SK-N-MC (cell line): ENCODE data around the gene ZNF611.

ENCODE experiments used
- DNase-seq: peaks from one replicate; pipeline ENCODE4 v3.0.0-alpha.2; 2011; ENCODE audit warnings: low read depth, low spot score
- H3K27ac ChIP-seq: fragments of 200-600 bp; sonication (generic); 2 replicates; pipeline ENCODE4 v1.5.1; 2016; ENCODE audit warnings: mixed run types
- H3K36me3 ChIP-seq: fragments of 200-600 bp; sonication (generic); 2 replicates; pipeline ENCODE4 v1.6.1; 2017; ENCODE audit warnings: antibody characterized with exemption, low read length, mixed read lengths; ENCODE audit not compliant: insufficient read depth
- H3K4me3 ChIP-seq: fragments of 200-600 bp; sonication (generic); 2 replicates; pipeline ENCODE4 v1.5.1; 2016
- H3K9ac ChIP-seq: fragments of 200-600 bp; sonication (generic); 2 replicates; pipeline ENCODE4 v1.8.0; 2017; ENCODE audit warnings: mixed run types, mixed read lengths; ENCODE audit not compliant: insufficient read length
- H3K9me3 ChIP-seq: fragments of 200-600 bp; sonication (generic); 2 replicates; pipeline ENCODE4 v1.6.1; 2017; ENCODE audit warnings: low read depth, mild to moderate bottlenecking, antibody characterized with exemption, low read length, moderate library complexity, mixed read lengths
- EZH2 ChIP-seq: fragments of 200-600 bp; sonication (generic); IDR thresholded peaks from one replicate; pipeline ENCODE4 v1.6.1; 2017; ENCODE audit warnings: antibody characterized with exemption
- FOXP2 ChIP-seq: optimal IDR thresholded peaks from 2 replicates; pipeline ENCODE3; 2011; ENCODE audit warnings: mild to moderate bottlenecking, moderate library complexity; ENCODE audit not compliant: insufficient read depth; ENCODE audit errors: extremely low read length, control extremely low read depth
- POLR2AphosphoS5 ChIP-seq: IDR thresholded peaks from 2 replicates; pipeline ENCODE4 v1.6.1; 2012; ENCODE audit warnings: mild to moderate bottlenecking, low read depth, low read length, borderline replicate concordance

ZNF611 gene

DNA sequence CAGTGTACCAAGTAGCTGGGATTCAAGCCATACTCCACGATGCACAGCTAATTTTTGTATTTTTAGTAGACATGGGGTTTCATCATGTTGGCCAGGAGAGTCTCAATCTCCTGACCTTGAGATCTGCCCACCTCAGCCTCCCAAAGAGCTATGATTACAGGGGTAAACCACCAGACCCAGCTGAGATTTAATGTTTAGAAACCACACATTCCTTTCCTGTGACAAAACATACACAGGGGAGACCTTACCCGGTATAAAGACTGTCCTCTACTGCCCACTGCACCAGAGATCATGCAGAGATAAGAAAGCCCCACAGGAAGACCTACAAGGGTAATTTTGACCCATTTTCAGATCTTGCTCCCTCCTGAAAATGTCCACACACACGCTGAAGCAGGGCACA lies 73.9 kb downstream of the ZNF611 start:
- Histone ChIP-seq H3K27ac (no peak overlapping the region), H3K4me3 (no peak overlapping the region), H3K9ac (no peak overlapping the region), H3K9me3 (no peaks in the 10 kb centered on the region), H3K36me3 (peaks cover 22% of the 10 kb centered on the region; the same call in 1 of the 2 replicates)
- no peak for TF ChIP-seq POLR2AphosphoS5
- TF ChIP-seq FOXP2, result no peak
- no peak for TF ChIP-seq EZH2
- no peak for DNase-seq

DNA sequence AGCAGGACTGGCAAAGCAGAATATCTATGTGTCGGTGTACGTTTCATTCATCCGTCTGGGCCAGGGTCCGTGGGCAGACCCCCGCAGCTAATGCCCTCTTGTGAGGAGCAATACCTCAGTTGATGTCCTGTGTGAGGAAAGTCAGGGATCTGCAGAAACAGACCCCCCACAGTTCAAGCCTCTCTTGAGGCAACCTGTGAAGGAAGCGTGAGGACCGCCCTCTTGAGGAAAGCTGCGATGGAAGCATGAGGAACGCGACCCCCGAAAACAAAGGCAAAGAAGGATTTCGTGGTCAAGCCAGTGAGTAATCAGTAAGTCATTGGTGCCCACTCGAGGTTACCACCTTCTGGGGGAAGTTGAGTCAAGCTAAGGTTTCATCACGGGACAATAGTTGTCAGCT lies 75.8 kb downstream of the ZNF611 start:
- Histone ChIP-seq H3K9ac (no peak overlapping the region), H3K36me3 (peaks cover 41% of the 10 kb centered on the region), H3K9me3 (no peaks in the 10 kb centered on the region), H3K27ac (no peak overlapping the region), H3K4me3 (no peak overlapping the region)
- TF ChIP-seq EZH2 (no peak), POLR2AphosphoS5 (no peak), FOXP2 (no peak)
- no peak for DNase-seq

DNA sequence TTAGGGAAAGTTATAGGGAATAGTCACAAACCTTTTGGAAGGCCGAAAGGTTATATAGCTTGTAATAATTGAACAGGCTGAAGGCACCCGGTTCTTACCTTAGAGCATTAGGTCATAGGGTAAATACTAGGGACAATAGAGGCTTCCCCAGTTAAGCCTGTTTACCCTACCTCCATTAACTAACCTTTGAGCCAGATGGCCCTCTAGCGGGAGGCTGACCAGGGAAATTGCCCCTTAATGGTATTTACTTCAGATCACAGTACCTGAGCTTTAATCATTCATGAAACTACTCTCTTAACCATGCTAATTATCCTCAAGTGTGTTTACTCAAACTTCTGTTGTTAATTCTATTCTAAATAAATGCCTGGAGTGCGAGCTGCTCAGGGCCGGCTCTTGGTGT lies 76.2 kb downstream of the ZNF611 start:
- DNase-seq, result no peak
- Histone ChIP-seq H3K27ac (no peak overlapping the region), H3K9ac (no peak overlapping the region), H3K9me3 (no peaks in the 10 kb centered on the region), H3K36me3 (peaks cover 45% of the 10 kb centered on the region), H3K4me3 (no peak overlapping the region)
- TF ChIP-seq EZH2 (no peak), POLR2AphosphoS5 (no peak), FOXP2 (no peak)

DNA sequence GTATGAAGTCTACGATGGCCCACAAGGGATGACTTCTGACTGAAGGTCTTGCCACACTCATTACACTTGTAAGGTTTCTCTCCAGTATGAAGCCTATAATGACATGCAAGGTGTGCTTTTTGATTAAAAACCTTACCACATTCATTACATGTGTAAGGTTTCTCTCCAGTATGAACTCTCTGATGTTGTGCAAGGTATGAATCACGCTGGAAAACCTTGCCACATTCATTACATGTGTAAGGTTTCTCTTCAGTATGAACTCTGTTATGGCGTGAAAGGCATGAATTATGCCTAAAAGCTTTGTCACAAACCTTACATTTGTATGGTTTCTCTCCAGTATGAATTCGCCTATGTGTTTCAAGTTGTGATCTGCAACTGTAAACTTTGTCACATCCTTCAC lies 81.7 kb downstream of the ZNF611 start:
- Histone ChIP-seq H3K9ac (no peak overlapping the region), H3K36me3 (peaks cover 32% of the 10 kb centered on the region), H3K27ac (no peak overlapping the region), H3K4me3 (no peak overlapping the region), H3K9me3 (no peaks in the 10 kb centered on the region)
- no peak for DNase-seq
- no peak for TF ChIP-seq POLR2AphosphoS5
- TF ChIP-seq EZH2, result no peak
- no peak for TF ChIP-seq FOXP2
